Stimulated activated CD8-positive, alpha-beta memory T cell treated with anti-CD3 and anti-CD28 coated beads, Interleukin-15, amount 100 ng/mL, for 48 hours (primary cell): ENCODE data around the gene OSBP2.

Source experiments
- DNase-seq, 2 donors: peaks; one replicate each; pipeline ENCODE4 v3.0.0-alpha.2; 2020; ENCODE audit warnings: low read depth in 2 of 2

Gene OSBP2

GRCh38 chr22:30843245-30843644 lies 148.6 kb downstream of the OSBP2 start:
- no peak for DNase-seq

GRCh38 chr22:30847583-30847982 lies 152.9 kb downstream of the OSBP2 start:
- DNase-seq, result no peak

- DNase-seq, result no peak
These were observed 160.6 kb downstream of the OSBP2 start for GRCh38 chr22:30855266-30855665.

GRCh38 chr22:30855677-30856518 lies 161.2 kb downstream of the OSBP2 start:
- DNase-seq, result no peak

- DNase-seq, result no peak
These were observed 162.2 kb downstream of the OSBP2 start for GRCh38 chr22:30856741-30857502.

GRCh38 chr22:30857791-30858190 lies 163.1 kb downstream of the OSBP2 start:
- DNase-seq, result no peak

GRCh38 chr22:30858976-30859713 lies 164.5 kb downstream of the OSBP2 start:
- no peak for DNase-seq

GRCh38 chr22:30859714-30860095 lies 165.0 kb downstream of the OSBP2 start:
- no peak for DNase-seq

- no peak for DNase-seq
These were observed 165.8 kb downstream of the OSBP2 start for GRCh38 chr22:30860176-30861105.

GRCh38 chr22:30861131-30861530 lies 166.5 kb downstream of the OSBP2 start:
- DNase-seq, result no peak

GRCh38 chr22:30861688-30862552 lies 167.2 kb downstream of the OSBP2 start:
- no peak for DNase-seq

- no peak for DNase-seq
These were observed 168.6 kb downstream of the OSBP2 start for GRCh38 chr22:30863081-30863833.

- DNase-seq, result no peak
These were observed 170.1 kb downstream of the OSBP2 start for GRCh38 chr22:30864441-30865420.

- no peak for DNase-seq
These were observed 171.0 kb downstream of the OSBP2 start for GRCh38 chr22:30865656-30866055.

GRCh38 chr22:30866216-30866615 lies 171.5 kb downstream of the OSBP2 start:
- DNase-seq, result no peak

- DNase-seq, result no peak
These were observed 172.2 kb downstream of the OSBP2 start for GRCh38 chr22:30866811-30867271.

- no peak for DNase-seq
These were observed 173.3 kb downstream of the OSBP2 start for GRCh38 chr22:30867746-30868662.
